Head of caudate nucleus (tissue), 42 donors: ENCODE measurements around the gene GZMB.
"Not testable (repeated sequence)": the region's sequence is repeated elsewhere in the genome, so short reads cannot be mapped to it uniquely, and the experiment has no call there.

Experiments used
- DNase-seq, 42 donors: peaks; one replicate each; pipeline versions ENCODE4 v3.0.0 to v3.0.0-alpha.2; 2020 to 2021; ENCODE audit warnings: mixed read lengths in 7 of 42
- intact Hi-C: fragments of 100-400 bp; cut with DNase I; formaldehyde crosslinking; loops from one replicate; pipeline ENCODE4 v1.15.0; 2022

GZMB gene

GRCh38 chr14:24632761-24633160 lies 1.2 kb downstream of the GZMB start:
- intact Hi-C loops = no loop called here
- no peak for DNase-seq

DNA sequence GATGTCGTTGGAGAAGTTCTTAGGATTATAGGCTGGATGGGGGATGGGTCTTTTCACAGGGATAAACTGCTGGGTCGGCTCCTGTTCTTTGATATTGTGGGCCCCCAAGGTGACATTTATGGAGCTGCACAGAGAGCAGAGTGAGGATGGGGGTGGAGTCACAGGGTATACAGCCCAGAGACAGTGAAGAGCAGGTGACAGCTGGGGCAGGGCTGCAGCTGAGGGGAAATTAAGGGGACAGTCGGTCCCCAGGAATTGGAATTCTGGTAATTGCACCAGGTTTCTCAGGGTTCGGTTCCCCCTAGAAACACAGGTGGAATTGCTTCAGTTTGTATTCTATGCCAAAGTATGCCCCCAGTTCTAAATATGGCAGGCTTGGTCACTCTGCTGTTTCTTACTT lies 1.7 kb downstream of the GZMB start:
- intact Hi-C loops = no loop called here
- DNase-seq = no peak

DNA sequence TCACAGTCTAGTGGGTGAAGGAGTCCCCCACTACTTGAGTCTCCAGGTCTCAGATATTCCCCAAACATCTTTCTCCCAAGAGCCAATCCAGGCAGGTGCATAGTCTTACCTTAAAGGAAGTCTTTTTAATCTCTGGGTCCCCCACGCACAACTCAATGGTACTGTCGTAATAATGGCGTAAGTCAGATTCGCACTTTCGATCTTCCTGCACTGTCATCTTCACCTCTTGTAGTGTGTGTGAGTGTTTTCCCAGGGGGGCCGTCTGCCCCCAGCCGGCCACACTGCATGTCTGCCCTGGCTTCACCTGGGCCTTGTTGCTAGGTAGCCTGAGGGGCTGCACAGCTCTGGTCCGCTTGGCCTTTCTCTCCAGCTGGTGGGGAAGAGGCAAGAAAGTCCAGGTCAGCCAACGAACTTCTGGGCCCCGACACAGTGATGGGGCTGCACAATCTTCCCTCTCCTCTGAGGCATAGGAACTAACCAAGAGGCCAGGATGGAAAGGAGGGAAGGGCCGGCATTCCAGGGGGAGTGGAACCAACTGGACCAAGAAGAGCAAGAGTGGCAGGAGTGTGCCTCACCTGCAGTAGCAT lies 2.1 kb downstream of the GZMB start:
- intact Hi-C loops = no loop called here
- peak in 1 of 42 donors; percentile 41 for DNase-seq

GRCh38 chr14:24630872-24631477 lies 3.0 kb downstream of the GZMB start:
- DNase-seq = peak in 1 of 42 donors; percentile 35
- intact Hi-C loops = no loop called here

GRCh38 chr14:24630087-24630871 lies 3.7 kb downstream of the GZMB start:
- intact Hi-C loops = no loop called here
- no peak for DNase-seq

DNA sequence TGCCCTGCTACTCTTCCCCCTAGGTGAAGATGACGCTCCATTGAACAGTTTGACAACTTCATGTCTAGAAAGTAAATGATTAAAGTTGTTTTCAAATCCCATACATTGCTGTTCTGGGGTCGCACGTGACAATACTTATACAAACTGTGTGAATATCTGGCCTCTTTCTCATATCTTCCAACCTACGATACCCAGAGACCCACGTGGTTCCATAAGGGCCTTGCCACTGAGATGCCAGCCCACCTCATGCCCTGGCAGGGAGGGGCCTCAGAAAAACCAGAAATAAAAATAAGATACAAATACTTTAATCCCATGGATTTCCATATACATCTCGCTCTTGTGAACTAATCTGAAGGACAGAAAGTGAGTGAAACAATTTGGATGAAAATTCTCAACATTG lies 4.5 kb downstream of the GZMB start:
- no peak for DNase-seq
- intact Hi-C loops = no loop called here

GRCh38 chr14:24613747-24614146 lies 20.2 kb downstream of the GZMB start:
- intact Hi-C loops = no loop called here
- no peak for DNase-seq

GRCh38 chr14:24613241-24613640 lies 20.7 kb downstream of the GZMB start:
- no peak for DNase-seq
- intact Hi-C loops = no loop called here

DNA sequence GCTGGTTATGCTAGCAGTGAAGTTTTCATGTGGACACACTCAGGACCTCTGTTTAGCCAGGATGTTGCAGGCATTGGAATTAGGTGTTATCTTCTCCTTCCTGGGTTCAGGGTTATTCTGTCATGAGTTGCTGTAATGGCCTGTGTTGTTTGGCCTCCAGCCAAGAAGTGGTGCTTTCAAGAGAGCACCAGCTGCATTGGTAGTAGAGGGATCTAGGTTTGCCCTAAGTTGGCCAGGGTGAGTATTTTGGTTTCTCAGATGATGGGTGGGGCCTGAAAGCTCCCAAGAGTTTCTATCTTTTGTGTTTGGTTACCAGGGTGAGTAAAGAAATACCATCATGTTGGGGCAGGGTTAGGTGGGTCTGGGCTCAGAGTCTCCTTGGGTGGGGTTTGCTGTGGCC lies 21.8 kb downstream of the GZMB start:
- DNase-seq = no peak
- intact Hi-C loops = no loop called here

GRCh38 chr14:24609655-24610344 lies 24.2 kb downstream of the GZMB start, which contains the start of gene GZMH:
Gene GZMH, minus strand, starts transcription at chr14:24609685. Its CDS starts 72 bp downstream, at chr14:24609613.
- intact Hi-C loops = no loop called here
- DNase-seq = no peak

DNA sequence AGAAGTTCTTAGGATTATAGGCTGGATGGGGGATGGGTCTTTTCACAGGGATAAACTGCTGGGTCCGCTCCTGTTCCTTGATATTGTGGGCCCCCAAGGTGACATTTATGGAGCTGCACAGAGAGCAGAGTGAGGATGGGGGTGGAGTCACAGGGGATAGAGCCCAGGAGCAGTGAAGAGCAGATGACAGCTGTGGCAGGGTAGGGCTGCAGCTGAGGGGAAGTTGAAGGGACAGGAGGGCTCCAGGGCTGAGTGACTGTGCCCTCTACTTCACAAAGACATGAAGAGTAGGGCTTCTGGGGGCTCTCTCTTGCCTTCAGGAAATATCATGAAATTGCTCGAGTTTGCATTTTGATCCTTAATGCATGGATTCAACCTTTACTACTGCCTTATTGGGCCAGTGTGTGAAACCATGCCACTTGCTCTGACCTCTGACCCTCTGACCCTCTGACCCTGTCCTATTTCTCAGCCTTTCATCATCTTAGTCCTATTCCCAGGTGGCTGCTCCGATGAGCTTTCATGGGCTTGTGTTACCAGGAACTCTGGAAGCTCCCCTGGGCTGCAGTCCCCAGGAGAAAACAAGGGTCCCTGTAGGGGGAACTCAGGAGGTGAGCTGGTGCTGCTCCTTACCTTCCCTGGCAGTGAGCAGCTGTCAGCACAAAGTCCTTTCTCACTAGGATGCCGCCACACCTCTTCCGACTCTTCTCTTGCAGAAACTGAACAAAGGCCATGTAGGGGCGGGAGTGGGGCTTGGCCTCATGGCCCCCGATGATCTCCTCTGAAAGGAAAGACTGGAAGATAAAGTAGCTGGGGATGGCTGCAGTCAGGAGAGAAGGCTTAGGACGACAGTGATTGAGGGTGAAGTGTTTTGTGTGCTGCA lies 26.1 kb downstream of the GZMB start:
- intact Hi-C loops = no loop called here
- no peak for DNase-seq

- no peak for DNase-seq
These were observed 26.9 kb downstream of the GZMB start for GRCh38 chr14:24607081-24607480.

DNA sequence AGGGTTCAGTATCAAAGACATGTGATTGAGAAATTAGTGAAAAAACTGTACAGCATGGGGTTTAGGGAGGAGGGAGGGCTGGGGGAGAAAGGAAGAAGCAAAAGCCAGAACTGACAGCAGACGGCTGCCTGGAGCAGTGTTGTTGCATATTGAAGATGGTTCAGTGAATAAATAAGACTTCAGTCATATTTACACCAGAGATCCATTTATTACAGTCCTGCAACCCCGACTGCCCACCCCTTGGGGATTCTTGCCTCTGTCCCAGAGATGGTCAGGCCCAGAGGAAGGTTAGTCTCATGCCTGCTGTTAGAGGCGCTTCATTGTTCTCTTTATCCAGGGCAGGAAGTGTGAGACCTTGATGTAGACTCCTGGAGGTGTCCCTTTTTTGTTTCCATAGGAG lies 27.7 kb downstream of the GZMB start:
- DNase-seq = no peak
- intact Hi-C loops = no loop called here

More at GRCh38 chr14:24607081-24607480, 26.9 kb downstream of the GZMB start:
- intact Hi-C loops = no loop called here

GRCh38 chr14:24605435-24606190 lies 28.4 kb downstream of the GZMB start:
- intact Hi-C loops = no loop called here
- peak in 19 of 42 donors; percentile 4 to 61 (median 16) for DNase-seq

GRCh38 chr14:24597403-24597802 lies 36.6 kb downstream of the GZMB start:
- intact Hi-C loops = no loop called here
- no peak for DNase-seq

DNA sequence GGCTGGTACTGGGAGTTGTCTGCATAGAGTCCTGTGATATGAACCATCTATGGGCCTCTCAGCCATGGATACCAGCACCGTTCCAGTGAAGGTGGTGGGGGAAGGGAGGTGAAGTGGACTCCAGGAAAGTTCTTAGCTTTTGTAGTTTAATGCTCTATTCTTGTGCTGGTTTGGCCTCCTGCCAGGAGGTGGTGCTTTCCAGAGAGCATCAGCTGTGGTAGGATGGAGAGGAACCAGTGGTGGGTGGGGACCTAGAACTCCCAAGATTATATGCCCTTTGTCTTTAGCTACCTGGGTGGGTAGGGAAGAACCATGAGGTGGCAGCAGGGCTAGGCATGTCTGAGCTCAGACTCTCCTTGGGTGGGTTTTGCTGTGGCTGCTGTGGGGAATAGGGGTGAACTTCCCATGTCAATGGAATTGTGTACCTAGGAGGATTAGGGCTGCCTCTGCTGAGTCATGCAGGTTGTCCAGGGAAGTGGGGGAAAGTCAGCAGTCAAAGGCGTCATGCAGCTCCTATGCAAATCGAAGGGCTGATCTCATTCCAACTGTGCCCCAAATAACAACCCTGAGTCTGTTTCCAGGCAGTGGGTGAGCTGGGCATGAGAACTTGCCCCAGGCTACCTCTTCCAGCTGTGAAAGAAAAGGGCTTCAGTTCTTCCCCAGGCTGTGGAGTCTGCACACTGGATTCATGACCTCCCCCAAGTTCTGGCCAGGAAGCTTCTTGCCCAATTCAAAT lies 38.7 kb downstream of the GZMB start:
- DNase-seq = no peak
- intact Hi-C loops = no loop called here

GRCh38 chr14:24591004-24591403 lies 43.0 kb downstream of the GZMB start:
- intact Hi-C loops, DNase-seq: not testable (repeated sequence)
